ENCODE measurements around the gene HOMER2.

Gene HOMER2

GRCh38 chr15:82958638-82959037 lies 6.1 kb upstream of the HOMER2 start:
- H3K4me3 ChIP-seq (replicated peaks in 1 of 2; ENCODE audit: low read depth in 2 of 2, low read length in 2 of 2): no peak overlapping the region
- DNase-seq (ENCODE audit: low read depth in 2 of 2): no peak
- no peak for TF ChIP-seq CTCF (IDR thresholded peaks at IDR 0.05; ENCODE audit: low read depth, low read length)

- DNase-seq (ENCODE audit: low read depth in 2 of 2): no peak
These were observed 905 bp downstream of the HOMER2 start for GRCh38 chr15:82951472-82952157.

GRCh38 chr15:82950746-82951370 lies 1.7 kb downstream of the HOMER2 start:
- DNase-seq (ENCODE audit: low read depth in 2 of 2): no peak
- H3K4me3 ChIP-seq (replicated peaks in 1 of 2; ENCODE audit: low read depth in 2 of 2, low read length in 2 of 2): no peak overlapping the region
- TF ChIP-seq CTCF (IDR thresholded peaks at IDR 0.05; ENCODE audit: low read depth, low read length): no peak

More at GRCh38 chr15:82951472-82952157, 905 bp downstream of the HOMER2 start:
- H3K4me3 ChIP-seq (replicated peaks in 1 of 2; ENCODE audit: low read depth in 2 of 2, low read length in 2 of 2): no peak overlapping the region
- TF ChIP-seq CTCF (IDR thresholded peaks at IDR 0.05; ENCODE audit: low read depth, low read length): no peak

- no peak for TF ChIP-seq CTCF (IDR thresholded peaks at IDR 0.05; ENCODE audit: low read depth, low read length)
- no peak overlapping the region for H3K4me3 ChIP-seq (replicated peaks in 1 of 2; ENCODE audit: low read depth in 2 of 2, low read length in 2 of 2)
- no peak for DNase-seq (ENCODE audit: low read depth in 2 of 2)
These were observed 2.2 kb downstream of the HOMER2 start for GRCh38 chr15:82950295-82950694.

- DNase-seq (ENCODE audit: low read depth in 2 of 2): no peak
- H3K4me3 ChIP-seq (replicated peaks in 1 of 2; ENCODE audit: low read depth in 2 of 2, low read length in 2 of 2): no peak overlapping the region
- TF ChIP-seq CTCF (IDR thresholded peaks at IDR 0.05; ENCODE audit: low read depth, low read length): no peak
These were observed 6.3 kb downstream of the HOMER2 start for GRCh38 chr15:82946155-82946701.

GRCh38 chr15:82945326-82945725 lies 7.2 kb downstream of the HOMER2 start:
- no peak for DNase-seq (ENCODE audit: low read depth in 2 of 2)
- TF ChIP-seq CTCF (IDR thresholded peaks at IDR 0.05; ENCODE audit: low read depth, low read length): no peak
- H3K4me3 ChIP-seq (replicated peaks in 1 of 2; ENCODE audit: low read depth in 2 of 2, low read length in 2 of 2): no peak overlapping the region

Measured in cardiac fibroblast (primary cell).